BLaER1 (cell line): ENCODE data around the gene KIF26B.
A peak's percentile ranks its signal among the peaks of the same experiment; 100 is the strongest.

Experiments used
- H3K27ac ChIP-seq: shearing (Covaris generic); formaldehyde crosslinking; 2 replicates; pipeline ENCODE4 v1.8.1; 2022
- H3K27me3 ChIP-seq: shearing (Covaris generic); formaldehyde crosslinking; 2 replicates; pipeline ENCODE4 v1.8.1; 2022
- H3K36me3 ChIP-seq: shearing (Covaris generic); formaldehyde crosslinking; 2 replicates; pipeline ENCODE4 v1.8.1; 2022
- H3K4me1 ChIP-seq: shearing (Covaris generic); formaldehyde crosslinking; 2 replicates; pipeline ENCODE4 v1.8.1; 2022
- H3K4me2 ChIP-seq: shearing (Covaris generic); formaldehyde crosslinking; 2 replicates; pipeline ENCODE4 v1.8.1; 2022
- H3K4me3 ChIP-seq: shearing (Covaris generic); formaldehyde crosslinking; 2 replicates; pipeline ENCODE4 v1.8.1; 2022
- H3K9ac ChIP-seq: shearing (Covaris generic); formaldehyde crosslinking; 2 replicates; pipeline ENCODE4 v1.8.1; 2022
- H3K9me3 ChIP-seq: shearing (Covaris generic); formaldehyde crosslinking; 2 replicates; pipeline ENCODE4 v1.8.1; 2022
- H4K20me1 ChIP-seq: shearing (Covaris generic); formaldehyde crosslinking; 2 replicates; pipeline ENCODE4 v1.8.1; 2022
- Cebpa-rat ChIP-seq: shearing (Covaris generic); IDR thresholded peaks from 2 replicates; pipeline ENCODE4 v1.8.1; 2022

Gene KIF26B

GRCh38 chr1:245245021-245245667, 90.4 kb downstream of the KIF26B start:
- H3K27ac ChIP-seq: no peak overlapping the region
- no peak for TF ChIP-seq Cebpa-rat
- H4K20me1 ChIP-seq: no peaks in the 10 kb centered on the region
- H3K4me3 ChIP-seq: no peak overlapping the region
- H3K9ac ChIP-seq: no peak overlapping the region
- H3K4me1 ChIP-seq: peaks cover under 1% of the 10 kb centered on the region; the same call in 1 of the 2 replicates
- no peaks in the 10 kb centered on the region for H3K9me3 ChIP-seq
- no peaks in the 10 kb centered on the region for H3K27me3 ChIP-seq
- no peak overlapping the region for H3K4me2 ChIP-seq
- H3K36me3 ChIP-seq: no peaks in the 10 kb centered on the region

- Histone ChIP-seq H4K20me1 (no peaks in the 10 kb centered on the region), H3K9ac (no peak overlapping the region), H3K27ac (no peak overlapping the region), H3K4me3 (no peak overlapping the region), H3K36me3 (no peaks in the 10 kb centered on the region), H3K4me1 (no peaks in the 10 kb centered on the region), H3K4me2 (no peak overlapping the region), H3K9me3 (peaks cover 8% of the 10 kb centered on the region), H3K27me3 (no peaks in the 10 kb centered on the region)
- no peak for TF ChIP-seq Cebpa-rat
Measured at GRCh38 chr1:245246433-245246832, 91.6 kb downstream of the KIF26B start.

- Histone ChIP-seq H3K9me3 (peaks cover 11% of the 10 kb centered on the region), H3K4me1 (no peaks in the 10 kb centered on the region), H3K4me3 (no peak overlapping the region), H3K9ac (no peak overlapping the region), H3K4me2 (no peak overlapping the region), H3K36me3 (no peaks in the 10 kb centered on the region), H3K27me3 (no peaks in the 10 kb centered on the region), H3K27ac (no peak overlapping the region), H4K20me1 (no peaks in the 10 kb centered on the region)
- no peak for TF ChIP-seq Cebpa-rat
Measured at GRCh38 chr1:245247356-245247755, 92.6 kb downstream of the KIF26B start.

GRCh38 chr1:245247801-245248200, 93.0 kb downstream of the KIF26B start:
- Histone ChIP-seq H3K27me3 (no peaks in the 10 kb centered on the region), H3K4me2 (no peak overlapping the region), H3K36me3 (no peaks in the 10 kb centered on the region), H3K9ac (no peak overlapping the region), H3K4me3 (no peak overlapping the region), H3K27ac (no peak overlapping the region), H3K4me1 (no peaks in the 10 kb centered on the region), H4K20me1 (no peaks in the 10 kb centered on the region), H3K9me3 (peaks cover 14% of the 10 kb centered on the region)
- TF ChIP-seq Cebpa-rat: no peak

GRCh38 chr1:245248231-245248731, 93.5 kb downstream of the KIF26B start:
- no peak overlapping the region for H3K27ac ChIP-seq
- H4K20me1 ChIP-seq: no peaks in the 10 kb centered on the region
- H3K4me3 ChIP-seq: no peak overlapping the region
- H3K9ac ChIP-seq: no peak overlapping the region
- no peaks in the 10 kb centered on the region for H3K4me1 ChIP-seq
- no peaks in the 10 kb centered on the region for H3K27me3 ChIP-seq
- H3K36me3 ChIP-seq: no peaks in the 10 kb centered on the region
- H3K4me2 ChIP-seq: no peak overlapping the region
- no peak for TF ChIP-seq Cebpa-rat
- peaks cover 18% of the 10 kb centered on the region for H3K9me3 ChIP-seq

- H3K4me3 ChIP-seq: no peak overlapping the region
- peaks cover 15% of the 10 kb centered on the region for H3K9me3 ChIP-seq
- no peak for TF ChIP-seq Cebpa-rat
Measured at GRCh38 chr1:245255783-245256182, 101.0 kb downstream of the KIF26B start.

GRCh38 chr1:245256528-245256927, 101.7 kb downstream of the KIF26B start:
- H3K27me3 ChIP-seq: no peaks in the 10 kb centered on the region
- H3K4me3 ChIP-seq: no peak overlapping the region
- peaks cover 13% of the 10 kb centered on the region for H3K4me1 ChIP-seq
- H3K4me2 ChIP-seq: no peak overlapping the region
- H4K20me1 ChIP-seq: no peaks in the 10 kb centered on the region
- no peak overlapping the region for H3K27ac ChIP-seq
- peaks cover 10% of the 10 kb centered on the region for H3K9me3 ChIP-seq
- H3K9ac ChIP-seq: no peak overlapping the region
- H3K36me3 ChIP-seq: no peaks in the 10 kb centered on the region
- TF ChIP-seq Cebpa-rat: no peak

More at GRCh38 chr1:245255783-245256182, 101.0 kb downstream of the KIF26B start:
- Histone ChIP-seq H3K27me3 (no peaks in the 10 kb centered on the region), H3K4me2 (no peak overlapping the region), H3K4me1 (peaks cover 10% of the 10 kb centered on the region), H3K27ac (no peak overlapping the region), H3K9ac (no peak overlapping the region), H3K36me3 (no peaks in the 10 kb centered on the region), H4K20me1 (no peaks in the 10 kb centered on the region)

- H3K9me3 ChIP-seq: no peaks in the 10 kb centered on the region
- no peak overlapping the region for H3K27ac ChIP-seq
- no peak overlapping the region for H3K4me3 ChIP-seq
- peaks cover 13% of the 10 kb centered on the region for H3K4me1 ChIP-seq
- H3K27me3 ChIP-seq: no peaks in the 10 kb centered on the region
- H3K36me3 ChIP-seq: no peaks in the 10 kb centered on the region
- TF ChIP-seq Cebpa-rat: no peak
- no peak overlapping the region for H3K9ac ChIP-seq
- no peaks in the 10 kb centered on the region for H4K20me1 ChIP-seq
- H3K4me2 ChIP-seq: no peak overlapping the region
Measured at GRCh38 chr1:245258271-245258920, 103.6 kb downstream of the KIF26B start.

GRCh38 chr1:245260110-245260882, 105.5 kb downstream of the KIF26B start:
- Histone ChIP-seq H3K36me3 (no peaks in the 10 kb centered on the region), H3K4me3 (no peak overlapping the region), H3K27me3 (no peaks in the 10 kb centered on the region), H3K9me3 (no peaks in the 10 kb centered on the region), H3K4me2 (peak overlapping the region; percentile 48), H3K9ac (no peak overlapping the region), H3K27ac (0 out of 2 replicates have a peak overlapping the region, but pooled peaks have one; percentile 4), H3K4me1 (peaks cover 13% of the 10 kb centered on the region), H4K20me1 (no peaks in the 10 kb centered on the region)
- TF ChIP-seq Cebpa-rat: no peak

GRCh38 chr1:245260883-245261282, 106.1 kb downstream of the KIF26B start:
- Histone ChIP-seq H3K27me3 (no peaks in the 10 kb centered on the region), H3K4me2 (peak overlapping the region; percentile 48), H3K36me3 (no peaks in the 10 kb centered on the region), H4K20me1 (no peaks in the 10 kb centered on the region), H3K27ac (0 out of 2 replicates have a peak overlapping the region, but pooled peaks have one; percentile 4), H3K9ac (no peak overlapping the region), H3K4me1 (peaks cover 13% of the 10 kb centered on the region), H3K9me3 (no peaks in the 10 kb centered on the region), H3K4me3 (no peak overlapping the region)
- no peak for TF ChIP-seq Cebpa-rat
